ENCODE data around the gene SHISA5.

The SHISA5 gene

DNA sequence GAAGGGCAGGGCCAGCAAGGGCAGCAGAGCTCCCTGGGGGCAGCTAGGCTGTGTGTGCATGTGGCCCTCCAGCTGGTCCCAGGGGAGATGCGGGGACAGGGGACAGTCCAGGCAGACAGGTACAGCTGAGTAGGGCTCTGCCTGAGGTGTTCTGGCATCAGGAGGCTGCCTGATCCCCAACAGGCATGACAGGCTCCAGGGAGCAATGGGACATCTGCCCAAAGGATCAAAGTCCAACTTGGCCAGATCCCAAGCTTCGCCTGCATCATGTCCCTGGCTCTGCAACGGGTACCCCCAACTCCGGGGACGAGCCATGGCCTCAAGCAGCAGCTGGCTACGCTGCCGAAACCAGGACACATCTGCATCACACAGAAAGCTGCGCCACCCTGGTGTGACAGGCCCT lies 35.6 kb downstream of the SHISA5 start:
- no peak for ATAC-seq
- TF ChIP-seq ZNF70 (CRISPR knock-in tag; IDR thresholded peaks at IDR 0.05) = no peak
- TF ChIP-seq GLIS3 (CRISPR knock-in tag; IDR thresholded peaks at IDR 0.05) = no peak
- no peak for TF ChIP-seq OSR1 (CRISPR knock-in tag; IDR thresholded peaks at IDR 0.05)
- TF ChIP-seq ZNF565 (CRISPR knock-in tag; conservative IDR thresholded peaks at IDR 0.05; ENCODE audit: low read depth) = no peak
- no peak for TF ChIP-seq ISL1 (CRISPR knock-in tag; IDR thresholded peaks at IDR 0.05)
- no peak for TF ChIP-seq POU6F1 (CRISPR knock-in tag; IDR thresholded peaks at IDR 0.05; ENCODE audit: borderline replicate concordance, low read depth)
- TF ChIP-seq PPARA (CRISPR knock-in tag; IDR thresholded peaks at IDR 0.05; ENCODE audit: borderline replicate concordance) = no peak
- TF ChIP-seq ESRRG (CRISPR knock-in tag; IDR thresholded peaks at IDR 0.05) = no peak
- no peak for TF ChIP-seq ZFP3 (CRISPR knock-in tag; IDR thresholded peaks at IDR 0.05)
- no peak for TF ChIP-seq SNAI2 (CRISPR knock-in tag; IDR thresholded peaks at IDR 0.05)
- TF ChIP-seq ZFP30 (CRISPR knock-in tag; IDR thresholded peaks at IDR 0.05) = no peak
- TF ChIP-seq CSDC2 (CRISPR knock-in tag; IDR thresholded peaks at IDR 0.05) = no peak
- TF ChIP-seq CREB5 (CRISPR knock-in tag; IDR thresholded peaks at IDR 0.05; ENCODE audit: low read depth) = no peak
- TF ChIP-seq, protein P1, sequence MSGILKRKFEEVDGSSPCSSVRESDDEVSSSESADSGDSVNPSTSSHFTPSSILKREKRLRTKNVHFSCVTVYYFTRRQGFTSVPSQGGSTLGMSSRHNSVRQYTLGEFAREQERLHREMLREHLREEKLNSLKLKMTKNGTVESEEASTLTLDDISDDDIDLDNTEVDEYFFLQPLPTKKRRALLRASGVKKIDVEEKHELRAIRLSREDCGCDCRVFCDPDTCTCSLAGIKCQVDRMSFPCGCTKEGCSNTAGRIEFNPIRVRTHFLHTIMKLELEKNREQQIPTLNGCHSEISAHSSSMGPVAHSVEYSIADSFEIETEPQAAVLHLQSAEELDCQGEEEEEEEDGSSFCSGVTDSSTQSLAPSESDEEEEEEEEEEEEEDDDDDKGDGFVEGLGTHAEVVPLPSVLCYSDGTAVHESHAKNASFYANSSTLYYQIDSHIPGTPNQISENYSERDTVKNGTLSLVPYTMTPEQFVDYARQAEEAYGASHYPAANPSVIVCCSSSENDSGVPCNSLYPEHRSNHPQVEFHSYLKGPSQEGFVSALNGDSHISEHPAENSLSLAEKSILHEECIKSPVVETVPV (CRISPR knock-in tag; IDR thresholded peaks at IDR 0.05) = no peak
- no peak for TF ChIP-seq ZNF8 (CRISPR knock-in tag; IDR thresholded peaks at IDR 0.05)

- TF ChIP-seq ARNTL (CRISPR knock-in tag; IDR thresholded peaks at IDR 0.05; ENCODE audit: borderline replicate concordance, low read depth) (no peak), PPARA (CRISPR knock-in tag; IDR thresholded peaks at IDR 0.05; ENCODE audit: borderline replicate concordance) (no peak), ISL1 (CRISPR knock-in tag; IDR thresholded peaks at IDR 0.05) (no peak), ZFP30 (CRISPR knock-in tag; IDR thresholded peaks at IDR 0.05) (no peak), POU6F1 (CRISPR knock-in tag; IDR thresholded peaks at IDR 0.05; ENCODE audit: borderline replicate concordance, low read depth) (no peak), ZNF70 (CRISPR knock-in tag; IDR thresholded peaks at IDR 0.05) (no peak), TSHZ2 (CRISPR knock-in tag; IDR thresholded peaks at IDR 0.05) (no peak), TOX (CRISPR knock-in tag; IDR thresholded peaks at IDR 0.05; ENCODE audit: borderline replicate concordance) (no peak)
- TF ChIP-seq, protein P1 (CRISPR knock-in tag; IDR thresholded peaks at IDR 0.05) = no peak
- no peak for ATAC-seq
These were observed 36.3 kb downstream of the SHISA5 start for GRCh38 chr3:48467473-48468267.

GRCh38 chr3:48467110-48467454 lies 36.9 kb downstream of the SHISA5 start:
- no peak for ATAC-seq
- TF ChIP-seq CREB5 (CRISPR knock-in tag; IDR thresholded peaks at IDR 0.05; ENCODE audit: low read depth) (no peak), ZNF565 (CRISPR knock-in tag; conservative IDR thresholded peaks at IDR 0.05; ENCODE audit: low read depth) (no peak), OSR1 (CRISPR knock-in tag; IDR thresholded peaks at IDR 0.05) (no peak), ARNTL (CRISPR knock-in tag; IDR thresholded peaks at IDR 0.05; ENCODE audit: borderline replicate concordance, low read depth) (no peak), TCF4 (CRISPR knock-in tag; IDR thresholded peaks at IDR 0.05; ENCODE audit: borderline replicate concordance) (no peak), PPARA (CRISPR knock-in tag; IDR thresholded peaks at IDR 0.05; ENCODE audit: borderline replicate concordance) (no peak), ZC3H10 (CRISPR knock-in tag; IDR thresholded peaks at IDR 0.05) (no peak), GLIS3 (CRISPR knock-in tag; IDR thresholded peaks at IDR 0.05) (no peak), ESRRG (CRISPR knock-in tag; IDR thresholded peaks at IDR 0.05) (no peak), SNAI2 (CRISPR knock-in tag; IDR thresholded peaks at IDR 0.05) (no peak)
- TF ChIP-seq, protein P2, sequence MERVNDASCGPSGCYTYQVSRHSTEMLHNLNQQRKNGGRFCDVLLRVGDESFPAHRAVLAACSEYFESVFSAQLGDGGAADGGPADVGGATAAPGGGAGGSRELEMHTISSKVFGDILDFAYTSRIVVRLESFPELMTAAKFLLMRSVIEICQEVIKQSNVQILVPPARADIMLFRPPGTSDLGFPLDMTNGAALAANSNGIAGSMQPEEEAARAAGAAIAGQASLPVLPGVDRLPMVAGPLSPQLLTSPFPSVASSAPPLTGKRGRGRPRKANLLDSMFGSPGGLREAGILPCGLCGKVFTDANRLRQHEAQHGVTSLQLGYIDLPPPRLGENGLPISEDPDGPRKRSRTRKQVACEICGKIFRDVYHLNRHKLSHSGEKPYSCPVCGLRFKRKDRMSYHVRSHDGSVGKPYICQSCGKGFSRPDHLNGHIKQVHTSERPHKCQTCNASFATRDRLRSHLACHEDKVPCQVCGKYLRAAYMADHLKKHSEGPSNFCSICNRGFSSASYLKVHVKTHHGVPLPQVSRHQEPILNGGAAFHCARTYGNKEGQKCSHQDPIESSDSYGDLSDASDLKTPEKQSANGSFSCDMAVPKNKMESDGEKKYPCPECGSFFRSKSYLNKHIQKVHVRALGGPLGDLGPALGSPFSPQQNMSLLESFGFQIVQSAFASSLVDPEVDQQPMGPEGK (CRISPR knock-in tag; IDR thresholded peaks at IDR 0.05; ENCODE audit: borderline replicate concordance) = no peak

Measured in SK-N-SH treated with all-trans-retinoic acid at 6 μM for 48 hours (cell line).